K562 (cell line): ENCODE results near the gene KIT. TPM values are rescaled to one million over a fixed set of nuclear protein-coding genes. Genes with fewer than 3 reads are reported as not detected.

Experiments used
- ATAC-seq: fragments of 200-7000 bp; cut with Tn5 transposase; 3 replicates; pipeline ENCODE4 v1.9.1; 2020; ENCODE audit warnings: moderate library complexity
- Bru-seq: library from RNA; stranded (reverse); fragments of 400-500 nt; gene quantifications from one replicate; lab custom pipeline; 2021; lab: Mats Ljungman, UMichigan
- BruChase-seq, 2 experiments: library from RNA; stranded (reverse); fragments of 400-500 nt; gene quantifications; one replicate each; lab custom pipeline; 2021; lab: Mats Ljungman, UMichigan
- BruUV-seq: library from RNA; stranded (reverse); fragments of 400-500 nt; replicated peaks from 2 replicates; lab custom pipeline; 2021; lab: Mats Ljungman, UMichigan
- CTCF ChIA-PET: fragments of 300-600 bp; formaldehyde crosslinking; extraction: SDS; loops from one replicate; lab custom pipeline; 2021; ENCODE audit warnings: low intra/inter-chr PET ratio; lab: Yijun Ruan, JAX
- POLR2A ChIA-PET: fragments of 300-600, 350-650 bp; sonication (Branson Sonifier 250); formaldehyde crosslinking; extraction: SDS; loops from one replicate; lab custom pipeline; 2021; ENCODE audit warnings: antibody characterized with exemption, inconsistent platforms; lab: Yijun Ruan, JAX
- DNase-seq, 4 experiments: peaks; one replicate each; pipeline versions ENCODE4 v3.0.0 to v3.0.0-alpha.2; 2011 to 2018; ENCODE audit warnings: low spot score in 3 of 4, mixed read lengths in 3 of 4; ENCODE audit errors: extremely low read depth in 1 of 4
- FAIRE-seq: peaks from 2 replicates; lab custom pipeline; 2011; peaks lifted over from hg19 to GRCh38; lab: Jason Lieb, UNC
- H2AFZ ChIP-seq: 2 replicates; pipeline ENCODE4 v1.6.0; 2011; ENCODE audit warnings: low read depth, low read length, control low read depth, inconsistent platforms
- H3K27ac ChIP-seq: fragments of 200-600 bp; 3 replicates; pipeline ENCODE4 v1.8.0; 2011; ENCODE audit warnings: low read depth, mild to moderate bottlenecking, control low read depth, inconsistent platforms, low read length, moderate library complexity, mixed read lengths; ENCODE audit errors: extremely low read depth
- H3K27me3 ChIP-seq, 2 experiments: fragments of 300-600 bp in 1 of 2; 2 replicates in 1 of 2; 3 replicates in 1 of 2; pipeline versions ENCODE4 v1.6.0 to v1.8.0; 2011; ENCODE audit warnings: inconsistent platforms in 2 of 2, low read length in 2 of 2, mild to moderate bottlenecking in 1 of 2, mixed read lengths in 1 of 2, moderate library complexity in 1 of 2; ENCODE audit not compliant: control insufficient read depth in 2 of 2, insufficient read depth in 2 of 2
- H3K36me3 ChIP-seq: fragments of 300-600 bp; 3 replicates; pipeline ENCODE4 v1.8.0; 2011; ENCODE audit warnings: mild to moderate bottlenecking, low read length, inconsistent platforms; ENCODE audit not compliant: control insufficient read depth, insufficient read depth
- H3K4me1 ChIP-seq, 2 experiments: fragments of 200-600 bp in 1 of 2; replicated peaks in 1 of 2; 2 replicates in 1 of 2; 3 replicates in 1 of 2; pipeline versions ENCODE4 v1.5.1 to v1.8.0; 2011; ENCODE audit warnings: inconsistent platforms in 2 of 2, low read length in 2 of 2, mild to moderate bottlenecking in 1 of 2, mixed read lengths in 1 of 2, moderate library complexity in 1 of 2; ENCODE audit not compliant: control insufficient read depth in 2 of 2, insufficient read depth in 2 of 2
- H3K4me2 ChIP-seq: 2 replicates; pipeline ENCODE4 v1.6.1; 2011; ENCODE audit warnings: low read length, control low read depth, inconsistent platforms, mixed read lengths; ENCODE audit not compliant: insufficient read depth
- H3K4me3 ChIP-seq: fragments of 200-600 bp; sonication (generic), shearing (Covaris generic); 2 replicates; pipeline ENCODE4 v1.5.1; 2016; ENCODE audit warnings: control low read depth, inconsistent platforms
- H3K79me2 ChIP-seq: fragments of 200-600 bp; 3 replicates; pipeline ENCODE4 v1.8.0; 2011; ENCODE audit warnings: low read length, inconsistent platforms; ENCODE audit not compliant: control insufficient read depth, insufficient read depth
- H3K9ac ChIP-seq, 2 experiments: 2 replicates each; pipeline versions ENCODE4 v1.6.0 to v1.6.1; 2011; ENCODE audit warnings: low read depth in 2 of 2, low read length in 2 of 2, control low read depth in 1 of 2, inconsistent platforms in 1 of 2, mild to moderate bottlenecking in 1 of 2, mixed read lengths in 1 of 2; ENCODE audit not compliant: insufficient read depth in 1 of 2
- H3K9me1 ChIP-seq: one replicate; pipeline ENCODE4 v1.6.0; 2011; ENCODE audit warnings: inconsistent platforms, mild to moderate bottlenecking, low read length, moderate library complexity; ENCODE audit not compliant: control insufficient read depth, insufficient read depth
- H3K9me3 ChIP-seq: replicated peaks from 2 replicates; pipeline ENCODE4 v1.5.1; 2011; ENCODE audit warnings: low read depth, low read length, inconsistent platforms; ENCODE audit not compliant: control insufficient read depth, insufficient read depth
- H4K20me1 ChIP-seq: replicated peaks from 2 replicates; pipeline ENCODE4 v1.6.1; 2011; ENCODE audit warnings: low read length, inconsistent platforms, mixed read lengths; ENCODE audit not compliant: control insufficient read depth, insufficient read depth
- FOXP1 ChIP-seq: sonication (generic); formaldehyde crosslinking; IDR thresholded peaks from 2 replicates; pipeline ENCODE4 v1.8.0; 2022; ENCODE audit warnings: mild to moderate bottlenecking, missing genetic modification reagents
- HMGN3 ChIP-seq: IDR thresholded peaks from 2 replicates; pipeline ENCODE4 v1.6.1; 2011; ENCODE audit warnings: borderline replicate concordance, low read depth, mild to moderate bottlenecking, mixed read lengths, low read length; ENCODE audit not compliant: insufficient read length; ENCODE audit errors: extremely low read depth
- MAZ ChIP-seq, 2 experiments: fragments of 450-650 bp in 1 of 2; sonication (generic) in 1 of 2; formaldehyde crosslinking; IDR thresholded peaks in 1 of 2; conservative IDR thresholded peaks in 1 of 2; 2 replicates each; pipeline versions ENCODE4 v1.4.0 to v1.5.0; 2020; ENCODE audit warnings: mild to moderate bottlenecking in 1 of 2, missing genetic modification reagents in 1 of 2
- NCOA6 ChIP-seq: fragments of 450-650 bp; IDR thresholded peaks from 2 replicates; pipeline ENCODE4 v1.6.1; 2017; ENCODE audit warnings: mild to moderate bottlenecking
- RAD21 ChIP-seq, 2 experiments: fragments of 250-450 bp in 1 of 2; fragments of 450-650 bp in 1 of 2; sonication (Bioruptor Pico) in 1 of 2; formaldehyde crosslinking in 1 of 2; IDR thresholded peaks in 1 of 2; conservative IDR thresholded peaks in 1 of 2; 2 replicates each; pipeline versions ENCODE4 v1.4.0 to v1.8.0; 2020 to 2022; ENCODE audit warnings: mild to moderate bottlenecking in 2 of 2, moderate library complexity in 1 of 2
- WGBS: fragments of 100-300 bp; shearing (Covaris generic); methylation state at CpG from one replicate; pipeline ENCODE4 v1.1.6; 2016; ENCODE audit warnings: low coverage, mixed read lengths; ENCODE audit not compliant: insufficient coverage; ENCODE audit errors: missing lambda C conversion rate; 5-methylcytosine and 5-hydroxymethylcytosine counted together
- in situ Hi-C: fragments of 300-500 bp; cut with MboI; formaldehyde crosslinking; loops from 4 replicates; pipeline ENCODE4 v1.15.0; 2018; ENCODE audit warnings: inconsistent platforms, mixed read lengths
- intact Hi-C: fragments of 100-400 bp; cut with micrococcal nuclease; formaldehyde crosslinking; loops from 2 replicates; pipeline ENCODE4 v1.14.2; 2022
- long read RNA-seq, 3 experiments: library from polyadenylated mRNA in 2 of 3; library from RNA in 1 of 3; unstranded in 2 of 3; stranded (forward) in 1 of 3; transcript quantifications; one replicate each; pipeline ENCODE4 v2.0.0, GENCODE V29; 2019 to 2022
- polyA minus RNA-seq, 3 experiments: library from RNA; depleted of rRNA, polyadenylated mRNA; stranded (reverse); fragments of >200 nt; gene quantifications; 2 replicates each; pipeline ENCODE4 v1.2.3, GENCODE V29; 2011
- polyA plus RNA-seq, 8 experiments: library from polyadenylated mRNA; depleted of rRNA in 4 of 8; stranded (reverse) in 5 of 8; unstranded in 3 of 8; fragments of >200 nt; fragmentation: Nextera tagmentation in 2 of 8; fragmentation: Illumina TruSeq in 1 of 8; extraction: Ambion mirVana in 2 of 8; extraction: Trizol in 1 of 8; gene quantifications; 2 replicates each; pipeline versions ENCODE4 v1.2.1 to v1.2.3, GENCODE V29; 2011 to 2014; ENCODE audit warnings: inconsistent platforms in 1 of 8, missing spikeins in 1 of 8
- total RNA-seq, 7 experiments: library from RNA; depleted of rRNA in 6 of 7; stranded (reverse); fragments of >200 nt in 6 of 7; fragmentation: Illumina TruSeq in 2 of 7; extraction: Trizol in 2 of 7; gene quantifications; 2 replicates each; pipeline versions ENCODE4 v1.2.1 to v1.2.3, GENCODE V29; 2011 to 2021; ENCODE audit warnings: low replicate concordance in 1 of 7
- TF ChIP-seq, protein P1 (sequence below), 2 experiments: IDR thresholded peaks; 2 replicates each; pipeline ENCODE4 v1.6.1; 2011; ENCODE audit warnings: borderline replicate concordance in 1 of 2, control low read depth in 1 of 2, low read depth in 1 of 2, low read length in 1 of 2, mild to moderate bottlenecking in 1 of 2, mixed read lengths in 1 of 2, moderate library complexity in 1 of 2; ENCODE audit not compliant: insufficient read depth in 1 of 2, insufficient read length in 1 of 2, poor library complexity in 1 of 2, severe bottlenecking in 1 of 2; ENCODE audit errors: extremely low read depth in 1 of 2
- TF ChIP-seq, protein P2 (sequence below): sonication (generic); formaldehyde crosslinking; IDR thresholded peaks from 2 replicates; pipeline ENCODE4 v1.8.0; 2022; ENCODE audit warnings: missing genetic modification reagents, mild to moderate bottlenecking, borderline replicate concordance

Gene KIT
- 7.9 and 10.6 TPM in 2 replicates for total RNA-seq (2011; cell fraction: chromatin; rRNA removed; ENCODE audit: low replicate concordance)
- 3.7 and 6.7 TPM in 2 replicates for total RNA-seq (2011; cell fraction: nucleolus; rRNA removed)
- total RNA-seq (2011; cell fraction: nucleoplasm; rRNA removed): 6.2 and 12.4 TPM in 2 replicates
- total RNA-seq (2014; rRNA removed): 0.33 and 0.54 TPM in 2 replicates
- total RNA-seq (2014; rRNA removed; fragmentation: Illumina TruSeq; extraction: Trizol): 0.41 and 0.55 TPM in 2 replicates
- 1.8 and 2.0 TPM in 2 replicates for total RNA-seq (2015; rRNA removed; fragmentation: Illumina TruSeq; extraction: Trizol)
- 1.00 and 1.1 TPM in 2 replicates for total RNA-seq (2021)
- polyA plus RNA-seq (2011; rRNA removed): 1.6 and 5.6 TPM in 2 replicates
- 0.96 and 1.7 TPM in 2 replicates for polyA plus RNA-seq (2011; cell fraction: cytosol; rRNA removed)
- polyA plus RNA-seq (2011; cell fraction: nucleus; rRNA removed): 2.5 and 3.6 TPM in 2 replicates
- 1.6 and 2.6 TPM in 2 replicates for polyA plus RNA-seq (2012)
- polyA plus RNA-seq (2014; fragmentation: Illumina TruSeq; extraction: Trizol): 0.48 and 0.64 TPM in 2 replicates
- polyA plus RNA-seq (2014; fragmentation: Nextera tagmentation; extraction: Ambion mirVana): under 1 TPM; 0.27 to 0.57 TPM
- 0.38 and 0.92 TPM in 2 replicates for polyA plus RNA-seq (2014; rRNA removed)
- polyA minus RNA-seq (2011; rRNA and poly(A)+ RNA removed): 5.3 and 11.8 TPM in 2 replicates
- 1.2 and 3.3 TPM in 2 replicates for polyA minus RNA-seq (2011; cell fraction: cytosol; rRNA and poly(A)+ RNA removed)
- polyA minus RNA-seq (2011; cell fraction: nucleus; rRNA and poly(A)+ RNA removed): 3.2 and 3.4 TPM in 2 replicates
- Bru-seq, nascent RNA: percentile 40 among the genes with signal in this experiment
- percentile 36 among the genes with signal in this experiment for BruChase-seq, experiment 1, labeled RNA remaining after a 2-hour chase
- BruChase-seq, experiment 2, labeled RNA remaining after a 6-hour chase: percentile 43 among the genes with signal in this experiment
- long read RNA-seq, experiment 1, partial matches to known transcripts: 1 of 1 reads
- long read RNA-seq, experiment 1, other reads (novel, unspliced or antisense): 0 of 1 reads
- long read RNA-seq, experiment 2, partial matches to known transcripts: 0 of 1 reads
- long read RNA-seq, experiment 2, other reads (novel, unspliced or antisense): 1 of 1 reads
- long read RNA-seq, experiment 3: 0 reads

DNA sequence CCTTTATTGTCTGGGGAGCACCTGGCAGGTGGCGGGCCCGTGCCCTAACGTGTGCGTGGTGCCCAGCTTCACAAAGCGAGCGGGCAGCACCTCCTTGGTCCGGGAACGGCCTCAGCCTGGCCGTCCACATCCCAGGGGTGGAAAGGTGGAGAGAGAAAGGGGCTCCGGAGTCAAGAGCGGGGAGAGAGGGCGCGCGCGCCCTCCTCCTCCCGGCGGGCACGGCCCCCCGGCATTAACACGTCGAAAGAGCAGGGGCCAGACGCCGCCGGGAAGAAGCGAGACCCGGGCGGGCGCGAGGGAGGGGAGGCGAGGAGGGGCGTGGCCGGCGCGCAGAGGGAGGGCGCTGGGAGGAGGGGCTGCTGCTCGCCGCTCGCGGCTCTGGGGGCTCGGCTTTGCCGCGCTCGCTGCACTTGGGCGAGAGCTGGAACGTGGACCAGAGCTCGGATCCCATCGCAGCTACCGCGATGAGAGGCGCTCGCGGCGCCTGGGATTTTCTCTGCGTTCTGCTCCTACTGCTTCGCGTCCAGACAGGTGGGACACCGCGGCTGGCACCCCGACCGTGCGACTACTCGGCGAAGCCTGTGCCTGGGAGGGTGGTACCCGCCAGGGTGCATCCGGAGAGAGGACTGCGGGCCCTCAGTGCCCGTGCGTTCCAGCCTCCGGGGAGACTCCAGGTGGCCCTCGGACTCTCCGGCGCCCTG lies at the start of gene KIT:
Gene KIT, plus strand, starts transcription at position 407 of the 701 bp plus-strand sequence. Its CDS starts 58 bp downstream, at position 465.
- POLR2A ChIA-PET: interaction anchor here (0.6 to 0.7 kb wide), 2 partner anchors 71 to 130 kb away, joined by 3 read pairs; no protein-coding TSS in a partner anchor
- FAIRE-seq (no peak), DNase-seq (peak; percentile 40 to 80 (median 61)), ATAC-seq (peak; percentile 29)
- in situ Hi-C loops: no loop called here
- BruUV-seq: no TSS peak
- Histone ChIP-seq H2AFZ (peak within 1 kb of the TSS; percentile 90), H3K4me1 (peaks cover 5 to 23% of the 10 kb centered on the region in 2 experiments; a peak in 3 of 5 replicates), H3K27ac (no peak within 1 kb of the TSS), H3K4me3 (peak within 1 kb of the TSS; percentile 52), H3K4me2 (peak within 1 kb of the TSS; percentile 77), H3K9ac (peak within 1 kb of the TSS; percentile 32 to 92; a peak in 3 of 4 replicates), H3K79me2 (no peaks in the 10 kb centered on the region), H3K9me3 (no peaks in the 10 kb centered on the region), H3K9me1 (no peaks in the 10 kb centered on the region), H3K36me3 (no peaks in the 10 kb centered on the region), H3K27me3 (peaks cover 0 to 21% of the 10 kb centered on the region in 2 experiments; a peak in 4 of 5 replicates), H4K20me1 (no peaks in the 10 kb centered on the region)
- WGBS: 13% methylated on average over 8 of the region's 72 CpGs
- intact Hi-C loops: loop anchor here (5.0 kb wide), 3 partner anchors 70 to 120 kb away; no protein-coding TSS in a partner anchor
- CTCF ChIA-PET: no interaction called here
- TF ChIP-seq FOXP1 (CRISPR knock-in tag): no peak
- TF ChIP-seq HMGN3: peak; percentile 19
- 0 out of 2 replicates have a peak, but pooled peaks have one; percentile 35 for TF ChIP-seq NCOA6
- TF ChIP-seq MAZ (CRISPR knock-in tag; conservative IDR thresholded peaks at IDR 0.05 in 1 of 2, IDR thresholded peaks at IDR 0.05 in 1 of 2): peak in 1 of 2 experiments; percentile 26; a peak in 1 of 4 replicates
- TF ChIP-seq RAD21 (CRISPR knock-in tag; conservative IDR thresholded peaks at IDR 0.05 in 1 of 2, IDR thresholded peaks at IDR 0.05 in 1 of 2): no peak
- TF ChIP-seq, protein P1, sequence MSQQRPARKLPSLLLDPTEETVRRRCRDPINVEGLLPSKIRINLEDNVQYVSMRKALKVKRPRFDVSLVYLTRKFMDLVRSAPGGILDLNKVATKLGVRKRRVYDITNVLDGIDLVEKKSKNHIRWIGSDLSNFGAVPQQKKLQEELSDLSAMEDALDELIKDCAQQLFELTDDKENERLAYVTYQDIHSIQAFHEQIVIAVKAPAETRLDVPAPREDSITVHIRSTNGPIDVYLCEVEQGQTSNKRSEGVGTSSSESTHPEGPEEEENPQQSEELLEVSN (IDR thresholded peaks at IDR 0.05; ENCODE audit: borderline replicate concordance in 1 of 2, extremely low read depth in 1 of 2, insufficient read depth in 1 of 2, insufficient read length in 1 of 2, low read depth in 1 of 2, low read length in 1 of 2, poor library complexity in 1 of 2, severe bottlenecking in 1 of 2): peak in 1 of 2 experiments; percentile 69
- TF ChIP-seq, protein P2, sequence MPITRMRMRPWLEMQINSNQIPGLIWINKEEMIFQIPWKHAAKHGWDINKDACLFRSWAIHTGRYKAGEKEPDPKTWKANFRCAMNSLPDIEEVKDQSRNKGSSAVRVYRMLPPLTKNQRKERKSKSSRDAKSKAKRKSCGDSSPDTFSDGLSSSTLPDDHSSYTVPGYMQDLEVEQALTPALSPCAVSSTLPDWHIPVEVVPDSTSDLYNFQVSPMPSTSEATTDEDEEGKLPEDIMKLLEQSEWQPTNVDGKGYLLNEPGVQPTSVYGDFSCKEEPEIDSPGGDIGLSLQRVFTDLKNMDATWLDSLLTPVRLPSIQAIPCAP (CRISPR knock-in tag): no peak
